ENCODE measurements around the gene CFHR1. TPM values are rescaled to one million over a fixed set of nuclear protein-coding genes. Genes with fewer than 3 reads are reported as not detected.

Gene CFHR1
- not detected for total RNA-seq

GRCh38 chr1:196819531-196819930 is at the start of gene CFHR1:
CFHR1 (plus strand) TSS chr1:196819731; CDS start chr1:196819845, 114 bp downstream.

GRCh38 chr1:196774603-196775002 is 44.9 kb upstream of the CFHR1 start, which contains the start of gene CFHR3:
CFHR3 (plus strand) TSS chr1:196774840; CDS start chr1:196774887, 47 bp downstream.

Other genes starting within 250 kb of the CFHR1 start
- 16.3 TPM for gene KCNT2, start 211.3 kb upstream of the CFHR1 start, total RNA-seq
- 52.7 TPM for gene CFH, start 167.7 kb upstream of the CFHR1 start, total RNA-seq
- gene CFHR3, start 44.9 kb upstream of the CFHR1 start, total RNA-seq: 0.23 TPM
- not detected for gene CFHR4, start 68.3 kb downstream of the CFHR1 start, total RNA-seq
- not detected for gene CFHR2, start 124.0 kb downstream of the CFHR1 start, total RNA-seq
- not detected for gene CFHR5, start 157.8 kb downstream of the CFHR1 start, total RNA-seq
- not detected for gene F13B, start 247.5 kb downstream of the CFHR1 start, total RNA-seq

All from metanephros (tissue), 1 donor.